HG03571 (cell line): ENCODE results near the gene CELF2.

Experiments
- ATAC-seq: cut with Tn5 transposase; IDR thresholded peaks from one replicate; pipeline ENCODE4 v1.9.1; 2021; ENCODE audit not compliant: unreplicated experiment

The CELF2 gene

DNA sequence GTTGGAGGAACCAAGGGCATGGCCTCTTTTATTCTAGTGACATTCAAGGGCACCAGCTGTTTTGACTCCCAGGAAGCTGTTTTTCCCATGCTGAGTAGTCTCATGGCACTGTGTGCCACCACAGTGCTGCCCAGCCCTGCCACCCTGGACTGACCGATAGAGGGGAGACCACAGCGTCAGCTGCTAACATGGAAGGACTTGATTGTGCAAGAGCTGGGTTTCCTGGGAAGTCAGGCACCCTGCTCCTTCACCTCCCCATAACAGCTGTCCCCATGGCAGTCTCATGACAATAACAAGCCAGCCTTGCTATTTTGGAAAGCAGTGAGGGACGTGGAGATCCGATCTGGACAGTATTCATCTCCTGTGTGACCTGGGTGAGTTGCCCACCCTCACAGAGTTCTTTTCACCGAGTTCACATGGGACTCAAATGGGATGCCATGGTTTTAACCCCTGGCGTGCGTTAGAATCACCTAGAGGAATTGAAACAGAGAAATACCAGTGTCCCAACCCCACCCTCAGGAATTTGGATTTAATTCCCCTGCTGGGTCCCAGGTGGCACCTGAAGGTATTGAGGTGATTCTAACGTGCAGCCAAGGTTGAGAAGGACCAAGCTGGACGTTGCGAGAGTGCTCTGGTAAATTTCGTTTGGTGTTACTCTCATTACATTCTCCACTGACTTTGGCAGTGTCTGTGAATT is 174.8 kb downstream of the CELF2 start:
- ATAC-seq: no peak

DNA sequence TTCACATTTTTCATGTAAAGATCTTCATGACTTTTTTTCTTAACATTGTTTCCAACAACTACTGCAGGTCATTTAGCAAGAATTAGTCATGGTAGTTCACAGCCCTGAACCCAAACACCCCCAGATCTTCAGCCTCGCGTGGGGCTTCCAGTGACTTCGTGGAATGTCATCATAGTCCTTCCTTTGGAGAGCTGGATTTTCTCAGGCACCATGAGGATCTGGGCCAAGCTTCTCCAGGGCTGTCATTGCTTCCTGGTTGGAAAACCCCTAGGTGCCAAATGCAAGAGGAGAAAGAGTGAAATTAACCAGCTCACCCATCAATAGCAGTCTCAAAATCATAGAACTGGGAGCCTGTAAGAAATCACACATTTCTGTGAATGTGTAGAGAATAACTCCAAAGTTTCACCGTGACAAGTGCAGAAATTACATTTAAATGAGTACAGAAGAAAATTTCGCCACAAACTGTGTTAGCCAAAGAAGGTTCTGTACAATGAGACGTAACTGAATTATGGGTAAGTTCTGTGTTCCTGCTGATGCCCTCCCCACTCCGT is 175.4 kb downstream of the CELF2 start:
- no peak for ATAC-seq

DNA sequence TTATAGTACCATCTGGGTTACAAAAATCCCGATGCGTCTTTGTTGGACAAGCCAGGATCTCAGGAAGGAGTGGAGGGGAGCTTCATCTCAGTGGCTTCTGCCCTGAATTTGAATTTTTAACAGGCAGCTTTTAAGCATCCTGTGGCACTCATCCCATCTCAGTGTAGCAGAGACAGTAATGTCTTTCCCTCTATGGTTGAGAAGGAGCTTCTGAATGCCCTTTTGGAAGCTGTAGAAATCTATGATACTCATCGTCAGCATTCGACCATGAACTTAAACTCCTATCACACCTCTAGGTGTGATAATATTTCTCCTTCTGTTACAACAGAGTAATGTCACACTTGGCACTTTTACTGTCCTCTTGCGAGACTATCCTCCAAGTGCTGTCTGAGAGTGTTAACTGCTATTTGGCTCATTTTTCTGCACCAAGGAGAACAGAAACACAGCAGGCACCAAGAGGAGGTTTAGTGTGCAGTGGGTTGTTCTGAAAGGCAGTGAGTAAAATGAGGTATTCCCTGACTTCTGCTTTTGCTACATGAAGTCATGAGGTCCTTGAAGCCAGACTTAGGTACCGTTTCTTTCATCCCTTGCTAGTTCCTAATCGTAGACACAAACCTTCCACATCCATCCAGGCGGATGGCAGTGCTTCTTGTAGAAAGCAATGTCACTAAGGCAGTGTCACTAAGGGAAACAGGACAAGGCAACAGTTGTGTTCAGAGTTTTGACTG is 177.4 kb downstream of the CELF2 start:
- ATAC-seq: no peak

DNA sequence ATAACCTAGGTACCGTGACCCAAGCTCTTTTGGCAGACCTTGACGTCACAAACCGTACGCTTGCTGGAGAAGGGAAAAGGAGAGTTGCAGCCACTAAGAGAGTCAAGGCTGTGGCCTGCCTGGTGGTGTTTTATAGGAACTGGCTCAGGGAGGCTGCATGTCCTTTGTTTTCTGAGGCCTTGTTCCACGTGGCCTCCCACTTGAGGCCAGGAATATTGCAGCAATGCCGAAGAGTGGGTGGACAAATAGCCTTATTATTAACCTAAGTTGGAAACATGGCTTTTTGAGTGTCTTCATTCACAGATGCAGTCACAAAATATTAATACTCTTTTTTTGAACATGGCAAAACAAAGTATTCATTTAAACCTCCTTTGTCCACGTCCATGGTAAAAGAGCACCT is 178.0 kb downstream of the CELF2 start:
- no peak for ATAC-seq

DNA sequence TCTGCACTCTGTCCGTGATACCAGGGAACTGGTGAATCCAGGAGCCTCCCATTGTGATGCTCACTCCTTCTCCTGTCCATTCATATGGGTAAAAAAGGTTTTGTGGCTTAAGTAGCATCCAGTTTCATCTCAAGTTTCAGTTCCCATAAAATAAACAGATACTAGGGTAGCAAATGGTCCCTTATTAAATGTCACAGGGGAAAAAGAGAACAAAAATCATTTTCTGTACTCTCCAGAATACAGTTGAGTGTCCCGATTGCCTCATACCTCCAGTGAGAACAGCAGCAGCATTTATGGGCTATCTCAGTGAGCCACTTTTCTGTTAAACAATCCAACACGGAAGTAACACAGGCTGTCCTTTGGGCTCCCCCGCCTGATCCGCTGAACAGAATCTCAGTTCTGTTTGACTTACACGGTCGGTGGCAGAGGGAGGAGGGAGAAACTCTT is 179.6 kb downstream of the CELF2 start:
- peak; percentile 86 for ATAC-seq

DNA sequence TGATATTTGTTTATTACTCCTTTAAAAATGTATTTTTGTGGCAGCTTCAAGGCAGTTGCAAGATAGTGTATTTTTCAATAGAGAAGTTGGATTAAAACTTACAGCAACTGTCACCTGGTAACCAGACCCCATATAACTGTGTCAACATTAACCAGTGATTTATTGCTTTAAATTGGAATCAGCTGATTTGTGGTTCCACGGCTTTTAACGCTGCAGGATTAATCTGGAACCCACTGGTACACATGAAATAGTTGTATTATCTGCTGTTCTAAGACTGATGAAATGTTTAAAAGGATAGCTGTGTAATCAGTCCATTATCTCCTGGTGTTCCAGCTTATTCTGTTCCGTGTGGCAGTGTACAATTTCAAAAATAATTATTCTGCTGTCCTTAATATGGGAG is 180.2 kb downstream of the CELF2 start:
- no peak for ATAC-seq

DNA sequence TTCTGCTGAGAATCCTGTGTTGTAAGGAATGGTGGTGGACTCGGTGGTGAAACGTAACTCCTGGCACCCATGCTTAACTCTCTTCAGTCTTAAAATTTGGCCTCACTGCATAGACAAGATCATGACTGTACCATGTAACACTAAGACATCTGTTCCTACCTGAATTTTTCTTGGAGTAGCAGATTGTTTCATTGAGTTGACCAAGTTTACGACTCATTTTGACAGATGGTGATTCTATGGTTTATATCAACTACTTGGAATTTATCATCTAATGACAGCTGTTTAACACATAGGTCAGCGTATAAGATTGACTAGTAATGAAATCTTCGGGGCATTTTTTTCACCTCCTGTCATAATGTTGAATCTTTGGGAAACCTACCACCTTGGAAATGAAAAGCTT is 184.2 kb downstream of the CELF2 start:
- ATAC-seq: no peak

DNA sequence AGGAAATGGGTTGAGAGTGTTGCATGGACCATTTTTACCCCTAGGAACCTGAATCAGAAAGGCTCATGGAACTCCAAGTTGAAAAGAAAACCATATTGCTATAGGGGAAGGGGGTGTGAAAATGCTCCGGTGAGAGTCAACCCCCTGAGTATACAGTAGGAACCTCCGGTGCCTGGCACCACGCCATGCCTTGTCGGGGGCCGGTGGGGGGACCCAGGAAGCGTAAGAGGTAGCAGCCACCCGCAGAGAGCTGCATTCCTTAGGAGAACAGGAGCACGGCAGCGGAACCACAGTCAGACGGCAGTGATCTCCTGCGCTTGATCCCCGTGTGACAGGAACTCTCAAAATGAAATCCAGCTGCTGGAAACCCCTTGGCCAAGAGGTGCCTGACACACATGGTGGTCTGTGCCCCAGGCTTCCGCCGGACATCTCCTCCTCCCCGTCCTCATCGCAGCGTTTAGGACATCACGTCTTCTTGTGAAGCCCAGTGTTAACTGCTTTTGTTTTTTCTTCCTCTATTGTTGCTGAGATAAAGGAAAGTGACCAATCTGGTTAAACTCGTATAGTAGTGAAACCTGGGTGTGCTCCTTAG is 186.8 kb downstream of the CELF2 start:
- ATAC-seq: no peak

DNA sequence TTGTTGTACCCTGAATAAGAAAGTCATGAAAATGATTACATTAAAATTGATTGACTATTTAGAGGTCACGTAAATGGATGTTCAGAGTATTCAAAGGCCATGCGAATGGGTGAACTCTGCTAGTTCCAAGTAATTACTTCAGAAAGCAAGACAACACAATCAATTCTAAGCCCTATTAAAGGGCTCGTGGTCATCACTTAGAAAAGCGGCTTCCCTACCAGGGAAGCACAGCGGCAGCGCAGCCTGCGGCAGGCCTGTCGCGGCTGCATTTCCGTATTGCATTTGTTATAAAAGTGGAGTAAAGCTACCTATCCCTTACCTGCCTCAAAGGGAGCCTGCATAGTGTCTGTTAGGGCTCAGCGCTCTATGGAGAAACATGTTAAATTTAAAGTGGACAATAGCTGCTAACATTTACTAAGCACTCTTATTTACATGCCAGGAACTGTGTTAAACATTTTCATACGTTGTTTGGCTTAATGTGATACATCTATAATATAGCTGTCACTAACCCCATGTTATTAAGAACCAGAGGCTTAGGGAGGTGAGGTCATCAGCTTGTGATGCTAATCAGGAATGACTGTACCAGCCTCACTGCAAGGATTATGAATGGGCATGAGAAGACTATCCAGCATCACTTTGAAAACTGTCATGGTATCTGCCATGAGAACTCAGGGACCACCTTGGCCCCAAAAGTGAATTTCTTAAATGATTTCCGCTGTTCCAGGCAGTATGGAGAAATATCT is 187.5 kb downstream of the CELF2 start:
- ATAC-seq: no peak

DNA sequence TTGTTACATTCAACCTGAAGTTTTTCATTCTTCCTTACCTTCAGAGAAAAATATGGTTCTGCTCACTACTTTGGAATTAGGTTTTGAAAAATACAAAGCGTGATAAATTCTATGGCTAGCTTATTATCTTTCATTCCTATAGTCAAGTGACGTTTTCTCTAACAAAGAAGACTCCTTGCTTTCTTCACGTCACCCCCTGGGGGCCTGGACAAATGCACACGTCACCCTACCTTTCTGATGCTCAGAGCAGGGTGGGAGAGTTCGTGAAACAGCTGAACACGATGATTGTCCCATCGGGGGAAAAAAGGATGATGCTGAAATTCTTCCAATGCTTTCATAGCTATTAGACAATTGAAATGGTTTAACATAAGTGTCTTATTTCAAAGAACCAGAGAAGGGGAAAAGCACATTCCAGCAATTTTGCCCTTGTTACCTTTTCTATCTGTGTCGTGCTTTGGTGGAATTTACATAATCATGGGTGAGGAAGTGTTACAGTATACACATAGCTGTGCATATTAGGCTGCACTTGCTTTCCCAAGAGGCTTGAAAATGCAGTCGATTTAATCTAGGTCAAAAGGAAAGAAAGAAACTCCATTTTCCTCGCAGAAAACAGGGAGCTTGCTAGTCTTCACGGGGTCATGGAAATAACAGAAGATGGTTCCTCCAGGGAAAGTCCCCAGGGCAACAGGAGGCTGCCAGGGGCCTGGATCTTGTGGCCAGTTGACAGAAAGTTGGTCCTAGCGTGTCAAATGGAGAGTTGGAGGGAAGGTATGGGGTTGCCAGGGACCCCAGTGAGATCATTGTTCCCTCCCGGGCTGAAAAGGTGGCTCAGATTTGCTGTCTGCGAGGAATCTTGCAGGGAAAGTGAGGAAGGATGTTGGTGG is 189.2 kb downstream of the CELF2 start:
- ATAC-seq: no peak

DNA sequence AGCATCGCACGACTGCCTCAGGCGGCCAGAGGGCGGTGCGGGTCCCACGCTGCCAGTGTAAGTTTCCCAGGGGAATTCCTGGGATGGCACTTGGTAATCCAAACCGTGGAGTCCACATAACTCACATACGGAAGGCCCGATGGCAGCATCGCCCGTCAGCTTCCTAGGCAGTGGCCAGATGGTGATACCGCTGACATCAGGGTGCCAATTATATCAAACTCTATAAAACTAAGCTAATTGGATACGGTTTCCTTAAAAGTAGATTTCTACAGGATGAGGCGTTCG is 189.8 kb downstream of the CELF2 start:
- ATAC-seq: no peak

DNA sequence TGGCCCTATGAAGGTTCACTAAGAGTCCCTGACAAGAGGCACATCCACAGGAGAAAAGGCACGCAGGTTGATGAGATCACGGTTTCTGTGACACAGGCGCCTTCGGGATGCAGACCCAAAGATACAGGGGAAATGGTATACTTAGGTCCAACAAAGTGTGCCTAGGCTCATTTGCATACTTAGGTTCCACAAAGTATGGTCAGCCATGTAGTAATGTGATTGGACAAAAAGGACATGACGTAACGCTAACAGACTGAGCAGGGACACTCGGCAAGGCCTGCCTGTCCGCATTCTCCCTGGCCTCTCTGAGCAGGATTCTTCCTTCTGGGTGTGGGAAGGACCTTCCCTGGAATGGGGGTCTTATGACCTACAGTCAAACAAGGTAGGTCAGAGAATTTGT is 190.6 kb downstream of the CELF2 start:
- ATAC-seq: no peak

DNA sequence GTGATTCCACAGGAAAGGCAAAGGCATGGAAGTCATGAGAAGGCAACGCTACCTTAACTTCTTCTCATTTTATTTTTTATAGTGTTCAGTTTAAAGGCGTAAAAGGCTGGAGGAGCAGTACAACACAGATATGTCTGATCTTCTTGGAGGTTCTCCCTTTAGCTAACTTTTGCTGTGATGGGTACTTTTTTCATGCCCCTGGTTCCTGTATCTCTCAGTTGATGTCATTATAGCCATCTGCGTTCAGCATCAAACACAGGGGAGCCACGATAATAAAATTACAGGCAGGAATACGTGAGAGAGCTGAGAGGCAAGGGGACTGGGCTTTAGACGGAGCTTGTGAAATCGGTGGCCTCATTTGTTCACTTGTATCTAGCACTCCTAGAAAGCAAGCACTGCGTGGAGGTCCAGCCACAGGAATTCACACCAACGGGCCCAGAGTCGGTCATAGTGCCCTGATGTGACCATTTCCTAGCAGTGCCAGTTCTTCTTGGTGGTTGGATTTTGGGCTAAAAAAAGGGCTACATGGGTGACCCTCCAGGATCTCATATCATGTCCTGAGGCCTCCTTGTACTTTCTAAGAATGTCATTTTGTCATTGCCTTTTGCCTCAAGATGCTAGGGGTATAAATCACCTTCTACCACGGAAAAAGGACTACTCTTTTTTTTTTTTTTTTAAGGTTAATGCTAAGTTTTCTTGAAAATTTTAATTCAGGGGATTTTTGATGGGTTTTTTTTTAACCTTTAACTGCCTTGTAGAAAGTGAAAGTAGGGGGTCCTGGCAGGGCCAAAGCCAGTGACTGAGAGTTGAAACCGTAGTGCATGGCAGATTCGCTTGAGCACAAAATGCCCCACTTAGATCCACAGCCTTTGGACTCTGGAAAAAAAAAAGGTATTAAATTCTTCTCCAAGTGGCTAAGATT is 191.5 kb downstream of the CELF2 start:
- ATAC-seq: peak; percentile 66

DNA sequence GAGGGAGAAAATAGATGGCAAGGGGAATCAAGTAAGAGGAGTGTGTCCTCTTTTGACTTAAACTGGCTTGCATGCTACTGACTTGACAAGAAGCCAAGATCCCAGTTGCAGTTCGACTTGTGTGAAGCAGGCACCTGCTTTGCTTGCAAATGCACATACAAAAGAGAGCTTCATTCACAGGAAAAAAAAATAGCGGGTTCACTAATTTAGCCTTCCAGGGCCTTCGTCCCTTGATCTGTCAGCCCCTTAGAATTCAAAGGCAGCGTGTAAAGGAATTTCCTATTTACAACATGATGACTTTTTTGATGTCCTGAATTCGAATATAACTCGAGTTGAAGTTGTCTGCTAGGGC is 192.1 kb downstream of the CELF2 start:
- peak; percentile 22 for ATAC-seq

DNA sequence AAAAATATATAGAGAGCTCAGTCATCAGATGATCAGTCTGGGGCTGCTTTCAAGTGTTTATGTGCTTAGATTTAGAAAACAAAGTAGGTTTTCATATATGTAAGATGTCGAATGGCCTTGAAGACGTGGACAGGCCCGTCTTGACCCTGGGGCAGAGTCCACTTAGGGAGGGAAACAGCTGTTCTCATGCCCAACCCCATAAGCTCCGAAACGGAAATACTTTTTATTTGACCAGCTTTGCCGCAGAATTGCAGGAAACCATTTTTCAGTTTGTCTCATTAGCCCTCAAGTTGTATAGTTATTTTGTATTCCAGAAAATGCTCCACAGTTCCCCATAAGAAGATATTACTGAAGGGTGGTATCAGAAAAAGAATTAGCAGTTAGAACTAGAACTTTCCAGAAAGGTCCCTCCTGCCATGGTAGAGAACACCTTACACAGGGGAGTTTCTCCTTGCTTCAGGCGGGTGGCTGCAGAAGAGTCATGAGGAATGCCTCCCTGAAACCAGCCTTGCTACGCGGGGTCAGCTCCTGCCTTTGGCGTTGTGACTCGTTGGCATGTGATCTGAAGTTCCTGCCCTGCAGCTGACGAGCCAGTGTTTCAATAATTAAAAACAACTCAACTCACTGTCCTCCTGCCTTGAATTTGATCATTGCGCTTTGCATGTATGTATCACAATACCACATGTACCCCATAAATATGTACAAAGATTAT is 192.7 kb downstream of the CELF2 start:
- ATAC-seq: peak; percentile 8

DNA sequence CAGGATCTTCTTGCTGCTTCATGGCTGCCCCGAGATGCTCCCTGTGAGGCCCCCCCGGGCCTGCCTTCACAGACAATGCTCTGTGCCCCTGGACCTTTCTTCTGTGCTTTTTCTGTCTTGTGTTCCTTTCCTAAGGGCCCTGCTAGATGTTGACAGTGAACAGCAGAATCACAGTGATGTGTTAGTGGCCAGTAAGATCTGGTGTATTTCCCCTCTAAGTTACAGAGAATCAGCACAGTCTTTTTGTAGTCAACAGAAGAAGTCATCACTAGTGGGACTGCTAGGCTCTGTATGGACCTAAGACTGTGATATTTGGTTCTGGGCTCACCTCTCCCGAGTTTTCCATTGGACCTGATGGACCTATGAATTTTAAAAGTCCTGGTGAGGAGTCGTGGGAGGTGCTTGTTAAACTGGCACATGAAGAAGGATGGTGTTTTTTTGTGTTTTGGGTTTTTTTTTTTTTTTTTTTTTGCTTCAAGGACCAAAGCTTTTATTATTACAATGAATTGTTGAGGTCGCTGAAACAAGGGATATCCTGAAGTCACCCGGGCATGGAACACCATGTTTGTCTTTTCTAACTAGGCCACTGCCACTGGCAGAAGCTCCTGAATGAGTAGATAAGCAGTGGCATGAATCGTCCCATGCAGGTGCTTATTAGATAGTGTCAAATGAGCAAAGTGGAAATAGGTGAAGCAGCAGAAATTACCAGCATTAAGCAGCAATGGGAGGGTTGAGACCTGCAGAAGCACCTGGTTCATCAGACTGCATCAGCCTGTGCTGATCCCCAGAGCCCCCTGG is 194.8 kb downstream of the CELF2 start:
- no peak for ATAC-seq

DNA sequence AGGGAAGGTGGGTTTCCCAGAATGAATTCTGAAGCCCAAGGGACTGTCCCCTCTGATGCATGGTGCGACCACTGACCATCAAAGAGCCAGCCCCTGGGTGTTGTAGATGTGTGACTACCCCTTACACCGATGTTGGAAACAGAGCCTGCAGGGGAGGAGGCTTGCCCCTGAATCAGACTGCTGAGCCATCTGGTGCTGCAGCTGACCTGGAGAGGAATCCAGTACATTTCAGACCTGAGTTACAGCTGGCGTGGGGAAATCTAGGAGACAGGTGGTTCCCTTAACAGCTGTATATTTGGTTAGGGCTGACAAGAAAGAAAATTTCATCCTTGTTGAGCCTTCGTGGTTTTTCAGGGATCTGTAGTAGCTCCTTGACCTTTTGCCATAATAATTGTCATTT is 195.5 kb downstream of the CELF2 start:
- ATAC-seq: no peak

DNA sequence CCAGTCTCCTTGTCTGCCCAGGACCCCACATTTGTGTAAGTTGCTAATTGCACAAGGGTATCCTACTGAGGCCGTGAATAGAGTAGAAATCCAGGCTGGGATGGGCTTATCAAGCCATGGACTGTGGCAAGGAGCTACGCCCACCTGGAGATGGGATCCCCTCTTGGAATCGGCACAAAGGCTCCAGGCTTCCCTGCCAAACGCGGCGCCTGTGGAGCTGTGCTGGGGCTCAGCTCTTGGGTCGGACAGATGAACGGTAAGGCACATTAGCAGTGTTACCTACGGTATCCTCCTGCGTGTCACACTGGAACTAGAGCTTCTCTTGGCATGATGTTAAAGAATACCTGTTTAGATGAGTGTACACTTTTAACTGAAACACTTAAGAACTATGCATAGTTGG is 196.7 kb downstream of the CELF2 start:
- ATAC-seq: no peak
